GM12878 (cell line): ENCODE measurements around the gene STRBP. TPM values are rescaled to one million over a fixed set of nuclear protein-coding genes. Genes with fewer than 3 reads are reported as not detected.

ENCODE experiments used
- ATAC-seq: fragments of 200-7000 bp; cut with Tn5 transposase; 3 replicates; pipeline ENCODE4 v1.9.1; 2020; ENCODE audit warnings: mild to moderate bottlenecking, moderate library complexity
- BruUV-seq: library from RNA; stranded (reverse); fragments of 400-500 nt; replicated peaks from 2 replicates; lab custom pipeline; 2021; lab: Mats Ljungman, UMichigan
- CTCF ChIA-PET: fragments of 300-600 bp; sonication (Branson Sonifier 250); formaldehyde crosslinking; extraction: SDS; loops from one replicate; lab custom pipeline; 2021; ENCODE audit warnings: inconsistent platforms; lab: Yijun Ruan, JAX
- POLR2A ChIA-PET: fragments of 350-600 bp; formaldehyde crosslinking; extraction: SDS; loops from one replicate; lab custom pipeline; 2021; ENCODE audit warnings: inconsistent platforms; lab: Charles Lee
- RAD21 ChIA-PET: fragments of 300-600 bp; sonication (Branson Sonifier 250); formaldehyde crosslinking; loops from one replicate; lab custom pipeline; 2023; ENCODE audit warnings: antibody characterized with exemption; ENCODE audit not compliant: unreplicated experiment; lab: Charles Lee
- SMC1A ChIA-PET: fragments of 300-600 bp; sonication (Branson Sonifier 250); formaldehyde crosslinking; loops from one replicate; lab custom pipeline; 2023; ENCODE audit not compliant: unreplicated experiment, uncharacterized antibody; lab: Charles Lee
- DNase-seq: peaks from one replicate; pipeline ENCODE4 v3.0.0-alpha.2; 2011; ENCODE audit warnings: low read depth, low spot score
- FAIRE-seq: peaks from 3 replicates; lab custom pipeline; 2011; peaks lifted over from hg19 to GRCh38; lab: Jason Lieb, UNC
- H2AFZ ChIP-seq: 2 replicates; pipeline ENCODE4 v1.6.0; 2011; ENCODE audit warnings: low read depth, low read length, control low read depth; ENCODE audit not compliant: control insufficient read depth
- H3K27ac ChIP-seq: 2 replicates; pipeline ENCODE4 v1.5.1; 2011; ENCODE audit warnings: control low read depth; ENCODE audit not compliant: control insufficient read depth, insufficient read depth
- H3K27me3 ChIP-seq, 2 experiments: replicated peaks in 1 of 2; 2 replicates each; pipeline versions ENCODE4 v1.6.0 to v1.6.1; 2011; ENCODE audit warnings: low read length in 1 of 2; ENCODE audit not compliant: control insufficient read depth in 2 of 2, insufficient read depth in 2 of 2
- H3K36me3 ChIP-seq, 2 experiments: 2 replicates each; pipeline ENCODE4 v1.5.1; 2011; ENCODE audit warnings: low read length in 1 of 2; ENCODE audit not compliant: control insufficient read depth in 2 of 2, insufficient read depth in 2 of 2
- H3K4me1 ChIP-seq: 2 replicates; pipeline ENCODE4 v1.6.1; 2011; ENCODE audit warnings: mild to moderate bottlenecking, low read length, moderate library complexity, mixed read lengths; ENCODE audit not compliant: control insufficient read depth, insufficient read depth
- H3K4me2 ChIP-seq: 2 replicates; pipeline ENCODE4 v1.6.0; 2011; ENCODE audit warnings: control low read depth; ENCODE audit not compliant: control insufficient read depth, insufficient read depth
- H3K4me3 ChIP-seq: fragments of 200-600 bp; sonication (generic); 2 replicates; pipeline ENCODE4 v1.5.1; 2016
- H3K79me2 ChIP-seq: 2 replicates; pipeline ENCODE4 v1.6.0; 2011; ENCODE audit warnings: low read length; ENCODE audit not compliant: control insufficient read depth, insufficient read depth
- H3K9ac ChIP-seq: 2 replicates; pipeline ENCODE4 v1.8.0; 2011; ENCODE audit warnings: low read length, control low read depth, mixed read lengths; ENCODE audit not compliant: control insufficient read depth, insufficient read depth
- H3K9me3 ChIP-seq: replicated peaks from 3 replicates; pipeline ENCODE4 v1.5.1; 2011; ENCODE audit warnings: mild to moderate bottlenecking, low read length; ENCODE audit not compliant: control insufficient read depth, insufficient read depth
- H4K20me1 ChIP-seq: 2 replicates; pipeline ENCODE4 v1.6.0; 2011; ENCODE audit not compliant: control insufficient read depth, insufficient read depth
- ESRRA ChIP-seq: IDR thresholded peaks from 2 replicates; pipeline ENCODE4 v1.6.1; 2012; ENCODE audit warnings: mild to moderate bottlenecking, low read length, improper control_type of control experiment
- MLLT1 ChIP-seq: fragments of 450-650 bp; IDR thresholded peaks from 2 replicates; pipeline ENCODE4 v1.6.1; 2016; ENCODE audit warnings: mild to moderate bottlenecking
- PAX5 ChIP-seq: IDR thresholded peaks from 2 replicates; pipeline ENCODE4 v1.6.1; 2011; ENCODE audit warnings: low read depth, low read length, borderline replicate concordance
- POLR2AphosphoS2 ChIP-seq: IDR thresholded peaks from 2 replicates; pipeline ENCODE4 v1.6.1; 2011; ENCODE audit warnings: low read depth, mild to moderate bottlenecking, low read length, improper control_type of control experiment, moderate library complexity
- STAT1 ChIP-seq: fragments of 450-650 bp; conservative IDR thresholded peaks from 2 replicates; pipeline ENCODE4 v1.6.1; 2014; ENCODE audit warnings: antibody characterized with exemption, mild to moderate bottlenecking
- ZNF207 ChIP-seq: fragments of 450-650 bp; IDR thresholded peaks from 2 replicates; pipeline ENCODE4 v1.6.1; 2014; ENCODE audit warnings: antibody characterized with exemption, mild to moderate bottlenecking, borderline replicate concordance
- ZNF24 ChIP-seq: fragments of 450-650 bp; IDR thresholded peaks from 2 replicates; pipeline ENCODE4 v1.6.1; 2017; ENCODE audit warnings: antibody characterized with exemption, mild to moderate bottlenecking
- WGBS: methylation state at CpG from one replicate; pipeline ENCODE4 v1.1.6; 2016; ENCODE audit warnings: low lambda C conversion rate; ENCODE audit not compliant: insufficient replicate concordance, insufficient coverage; ENCODE audit errors: missing lambda C conversion rate; 5-methylcytosine and 5-hydroxymethylcytosine counted together
- in situ Hi-C: fragments of 300-500 bp; cut with MboI; formaldehyde crosslinking; loops from 9 replicates; pipeline ENCODE4 v1.14.3; 2018; ENCODE audit warnings: mixed read lengths
- intact Hi-C: fragments of 100-400 bp; cut with micrococcal nuclease; formaldehyde crosslinking; loops from one replicate; pipeline ENCODE4 v1.14.2; 2022; ENCODE audit not compliant: unreplicated experiment
- polyA plus RNA-seq, 11 experiments: library from polyadenylated mRNA; depleted of rRNA in 4 of 11; unstranded in 6 of 11; stranded (reverse) in 5 of 11; fragments of >200 nt; fragmentation: Nextera tagmentation in 4 of 11; fragmentation: Illumina TruSeq in 1 of 11; extraction: Ambion mirVana in 4 of 11; extraction: Trizol in 1 of 11; gene quantifications; 1 replicate in 1 of 11; 2 replicates in 10 of 11; pipeline versions ENCODE4 v1.2.1 to v1.2.3, GENCODE V29; 2011 to 2016; ENCODE audit warnings: inconsistent platforms in 2 of 11, missing spikeins in 2 of 11, low read depth in 1 of 11
- total RNA-seq, 4 experiments: library from RNA; depleted of rRNA in 3 of 4; stranded (reverse); fragments of >200 nt in 3 of 4; fragmentation: Illumina TruSeq in 1 of 4; extraction: Trizol in 1 of 4; gene quantifications; 2 replicates each; pipeline versions ENCODE4 v1.2.1 to v1.2.3, GENCODE V29; 2013 to 2021

The STRBP gene
- total and polyA plus RNA-seq, 10 of the 15 experiments (the other 5 are each of a cell fraction or from before 2014, with no cell fraction given), result 31.0 to 96.8 (median 71.4) TPM

GRCh38 chr9:123237220-123237619, 31.2 kb downstream of the STRBP start:
- Histone ChIP-seq H3K27ac (no peak overlapping the region), H3K4me2 (no peak overlapping the region), H4K20me1 (no peaks in the 10 kb centered on the region), H3K27me3 (no peaks in the 10 kb centered on the region), H3K4me3 (no peak overlapping the region), H3K9me3 (peaks cover 3% of the 10 kb centered on the region; the same call in 1 of the 3 replicates), H3K4me1 (peaks cover 34% of the 10 kb centered on the region), H3K9ac (no peak overlapping the region), H2AFZ (no peak overlapping the region), H3K79me2 (peaks cover 53% of the 10 kb centered on the region), H3K36me3 (peaks cover 0 to 7% of the 10 kb centered on the region in 2 experiments; a peak in 3 of 4 replicates)
- WGBS, result 95% methylated on average over 2 of the region's 2 CpGs
- no peak for DNase-seq
- ChIA-PET POLR2A (interaction anchor here (0.6 to 1.0 kb wide), 4 partner anchors 26 to 113 kb away, joined by 3 to 7 read pairs (median 3); no protein-coding TSS in a partner anchor), RAD21 (interaction anchor here (0.9 to 2.1 kb wide), 5 partner anchors 12 to 107 kb away, joined by 3 to 7 read pairs (median 5); partner anchors contain the start of gene STRBP), SMC1A (interaction anchor here (0.9 to 6.4 kb wide), 10 partner anchors 10 to 111 kb away, joined by 3 to 46 read pairs (median 6); no protein-coding TSS in a partner anchor), CTCF (interaction anchor here (0.6 to 4.2 kb wide), 7 partner anchors 9 to 155 kb away, joined by 3 to 18 read pairs (median 3); no protein-coding TSS in a partner anchor)
- TF ChIP-seq MLLT1 (no peak), ZNF207 (no peak), ZNF24 (no peak), POLR2AphosphoS2 (no peak), PAX5 (no peak), STAT1 (no peak), ESRRA (no peak)
- no peak for ATAC-seq
- BruUV-seq, result no TSS peak
- in situ Hi-C loops (no loop called here), intact Hi-C loops (no loop called here)
- no peak for FAIRE-seq
